SH-SY5Y (cell line): ENCODE data around the gene OR13C4.

ENCODE experiments used
- GATA2 ChIP-seq: IDR thresholded peaks from 2 replicates; pipeline ENCODE4 v1.6.1; 2011; ENCODE audit warnings: mild to moderate bottlenecking, low read depth, low read length
- GATA3 ChIP-seq: IDR thresholded peaks from 2 replicates; pipeline ENCODE4 v1.6.1; 2011; ENCODE audit warnings: low read depth, mild to moderate bottlenecking, low read length, moderate library complexity

DNA sequence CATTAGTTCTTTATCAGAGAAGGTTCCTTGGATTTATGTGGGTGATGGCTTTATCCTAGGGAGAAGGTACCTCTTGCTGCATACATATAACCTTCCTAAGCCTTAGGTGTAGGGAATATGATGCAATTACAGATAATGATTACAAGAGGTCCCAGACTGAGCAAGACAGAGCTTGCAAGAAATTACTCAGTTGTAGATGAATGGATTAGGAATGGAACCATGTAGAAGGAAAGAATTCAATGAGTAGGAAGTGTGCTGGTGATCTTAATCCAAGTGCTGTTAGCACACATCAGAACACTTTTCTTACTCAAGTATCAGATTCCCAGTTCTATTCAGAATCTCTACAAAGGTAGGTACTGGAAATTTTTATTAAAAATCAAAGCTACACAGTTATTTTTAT, 20.4 kb downstream of the OR13C4 start:
- no peak for TF ChIP-seq GATA2
- no peak for TF ChIP-seq GATA3
